NT2/D1 (cell line): ENCODE data around the gene MRTO4.
"Not testable (repeated sequence)": the region's sequence is repeated elsewhere in the genome, so short reads cannot be mapped to it uniquely, and the experiment has no call there.

ENCODE experiments used
- DNase-seq: peaks from one replicate; pipeline ENCODE4 v3.0.0-alpha.2; 2011; ENCODE audit warnings: low read depth, low spot score
- H3K27me3 ChIP-seq: 2 replicates; pipeline ENCODE4 v1.6.0; 2011; ENCODE audit warnings: mild to moderate bottlenecking; ENCODE audit not compliant: insufficient read length, insufficient read depth
- H3K36me3 ChIP-seq: 2 replicates; pipeline ENCODE4 v1.6.1; 2011; ENCODE audit warnings: mild to moderate bottlenecking, low read length, mixed read lengths; ENCODE audit not compliant: insufficient read depth, insufficient read length
- H3K4me1 ChIP-seq: 2 replicates; pipeline ENCODE4 v1.5.1; 2011; ENCODE audit not compliant: insufficient read depth, insufficient read length
- H3K4me3 ChIP-seq: 2 replicates; pipeline ENCODE4 v1.5.1; 2011; ENCODE audit warnings: low read depth; ENCODE audit not compliant: insufficient read length
- H3K9ac ChIP-seq: 2 replicates; pipeline ENCODE4 v1.6.0; 2011; ENCODE audit warnings: low read depth; ENCODE audit not compliant: insufficient read length
- H3K9me3 ChIP-seq: 2 replicates; pipeline ENCODE4 v1.5.1; 2011; ENCODE audit warnings: mild to moderate bottlenecking, low read length; ENCODE audit not compliant: insufficient read depth
- SUZ12 ChIP-seq: IDR thresholded peaks from 2 replicates; pipeline ENCODE4 v1.6.1; 2011; ENCODE audit not compliant: insufficient read length, insufficient read depth; ENCODE audit errors: extremely low read depth
- YY1 ChIP-seq: IDR thresholded peaks from 2 replicates; pipeline ENCODE4 v1.6.1; 2011; ENCODE audit not compliant: insufficient read length, insufficient read depth
- ZNF274 ChIP-seq: IDR thresholded peaks from 2 replicates; pipeline ENCODE4 v1.6.1; 2011; ENCODE audit warnings: mild to moderate bottlenecking, low read depth, low read length

Gene MRTO4

DNA sequence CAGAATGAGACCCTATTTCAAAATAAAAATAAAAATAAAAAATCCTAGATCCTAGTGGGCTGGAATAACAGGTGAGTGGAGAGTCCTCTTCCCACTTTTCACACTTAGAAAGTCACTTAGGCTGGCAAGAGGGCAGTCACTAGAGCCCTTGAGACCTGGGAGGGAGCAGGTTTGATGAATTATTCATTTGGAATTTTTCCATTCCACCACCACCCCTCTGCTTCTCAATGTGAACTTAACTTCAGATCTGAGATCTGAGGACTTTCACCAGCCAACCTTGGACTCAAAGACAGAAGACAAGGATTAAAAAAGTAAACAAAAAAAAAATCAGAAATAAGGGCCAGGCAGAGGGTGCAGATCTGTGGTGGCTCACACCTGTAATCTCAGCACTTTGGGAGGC is 20.5 kb downstream of the MRTO4 start:
- TF ChIP-seq YY1 (no peak), SUZ12 (no peak), ZNF274 (no peak)
- no peak overlapping the region for H3K4me3 ChIP-seq
- H3K9me3 ChIP-seq: no peaks in the 10 kb centered on the region
- DNase-seq: no peak
- no peaks in the 10 kb centered on the region for H3K27me3 ChIP-seq
- H3K9ac ChIP-seq: no peak overlapping the region
- H3K36me3 ChIP-seq: no peaks in the 10 kb centered on the region
- H3K4me1 ChIP-seq: no peaks in the 10 kb centered on the region

- Histone ChIP-seq H3K36me3 (no peaks in the 10 kb centered on the region), H3K27me3 (no peaks in the 10 kb centered on the region), H3K4me3 (no peak overlapping the region), H3K4me1 (no peaks in the 10 kb centered on the region), H3K9me3 (no peaks in the 10 kb centered on the region), H3K9ac (no peak overlapping the region)
- no peak for DNase-seq
- TF ChIP-seq SUZ12 (no peak), ZNF274 (no peak), YY1 (no peak)
These were observed 21.7 kb downstream of the MRTO4 start for GRCh38 chr1:19273106-19273843.

- not testable (repeated sequence) for DNase-seq, H3K9me3 ChIP-seq, H3K36me3 ChIP-seq, H3K4me1 ChIP-seq, H3K9ac ChIP-seq, H3K27me3 ChIP-seq, H3K4me3 ChIP-seq
These were observed 22.4 kb downstream of the MRTO4 start for GRCh38 chr1:19273844-19274531.

DNA sequence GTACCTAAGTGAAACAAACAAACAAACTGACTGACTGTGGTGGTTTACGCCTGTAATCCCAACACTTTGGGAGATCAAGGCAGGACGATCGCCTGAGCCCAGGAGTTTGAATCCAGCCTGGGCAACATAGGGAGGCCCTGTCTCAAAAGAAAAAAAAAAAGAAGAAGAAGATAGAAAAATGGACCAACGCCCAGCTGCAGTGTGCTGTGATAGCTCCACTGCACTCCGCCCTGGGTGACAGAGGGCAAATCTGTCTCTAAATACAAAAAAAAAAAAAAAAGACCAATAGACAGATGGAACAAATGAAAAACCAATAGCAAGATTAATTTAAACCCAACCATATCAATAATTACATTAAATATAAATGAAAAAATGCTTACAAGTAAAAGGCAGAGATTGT is 23.0 kb downstream of the MRTO4 start:
- H3K4me1 ChIP-seq: no peaks in the 10 kb centered on the region
- H3K4me3 ChIP-seq: no peak overlapping the region

DNA sequence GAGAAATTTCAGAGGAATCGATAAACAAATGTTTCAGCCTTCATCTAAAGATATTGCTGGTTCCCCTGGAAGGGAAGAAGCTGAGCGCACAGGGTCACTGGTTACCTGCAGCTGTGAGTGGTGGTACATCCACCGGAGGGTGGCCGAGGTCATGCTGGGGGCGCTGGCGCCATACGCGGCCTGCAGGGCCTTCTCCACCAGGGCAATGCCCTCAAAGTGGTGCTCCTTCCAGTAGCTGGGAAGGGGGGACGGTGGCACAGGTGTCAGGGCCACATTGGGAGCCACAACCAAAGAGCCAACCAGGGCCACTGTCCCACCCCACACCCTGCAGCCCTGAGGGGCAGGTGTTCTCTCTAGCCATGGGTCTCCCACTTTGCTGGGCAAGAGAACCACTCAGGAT is 32.3 kb downstream of the MRTO4 start:
- no peak overlapping the region for H3K4me3 ChIP-seq
- no peaks in the 10 kb centered on the region for H3K4me1 ChIP-seq
- H3K36me3 ChIP-seq: no peaks in the 10 kb centered on the region
- TF ChIP-seq SUZ12 (no peak), YY1 (no peak), ZNF274 (no peak)
- H3K9me3 ChIP-seq: no peaks in the 10 kb centered on the region
- DNase-seq: no peak
- no peak overlapping the region for H3K9ac ChIP-seq
- no peaks in the 10 kb centered on the region for H3K27me3 ChIP-seq

More for the DNA sequence above, 23.0 kb downstream of the MRTO4 start:
- no peak overlapping the region for H3K9ac ChIP-seq
- no peaks in the 10 kb centered on the region for H3K27me3 ChIP-seq
- no peak for DNase-seq
- TF ChIP-seq ZNF274 (no peak), YY1 (no peak), SUZ12 (no peak)
- H3K9me3 ChIP-seq: no peaks in the 10 kb centered on the region
- H3K36me3 ChIP-seq: no peaks in the 10 kb centered on the region

DNA sequence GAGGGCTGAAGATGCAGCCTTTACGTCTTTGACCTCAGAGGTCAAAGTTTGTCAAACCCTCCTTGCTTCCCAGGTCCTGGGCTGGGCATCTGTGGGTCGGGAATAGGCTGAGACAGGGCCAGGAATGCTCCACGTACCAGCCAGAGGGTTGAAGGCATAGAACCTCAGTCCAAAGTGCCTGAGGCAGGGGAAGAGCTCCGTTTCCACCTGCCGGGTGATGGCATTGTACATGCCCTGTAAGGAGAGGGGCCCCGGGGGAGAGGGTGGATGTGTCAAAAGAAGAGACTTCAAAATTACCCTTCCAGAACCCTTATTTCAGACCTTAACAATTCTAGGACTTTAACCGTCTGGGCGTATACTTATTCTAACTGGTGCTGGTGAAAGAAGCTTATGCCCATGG is 33.3 kb downstream of the MRTO4 start:
- DNase-seq: no peak
- Histone ChIP-seq H3K4me3 (no peak overlapping the region), H3K9me3 (no peaks in the 10 kb centered on the region), H3K27me3 (no peaks in the 10 kb centered on the region), H3K36me3 (no peaks in the 10 kb centered on the region), H3K9ac (no peak overlapping the region), H3K4me1 (no peaks in the 10 kb centered on the region)
- TF ChIP-seq YY1: no peak
- no peak for TF ChIP-seq SUZ12
- TF ChIP-seq ZNF274: no peak

GRCh38 chr1:19285366-19285765 is 33.8 kb downstream of the MRTO4 start:
- not testable (repeated sequence) for DNase-seq, H3K4me1 ChIP-seq, H3K27me3 ChIP-seq, H3K9ac ChIP-seq, H3K36me3 ChIP-seq, H3K9me3 ChIP-seq, H3K4me3 ChIP-seq

DNA sequence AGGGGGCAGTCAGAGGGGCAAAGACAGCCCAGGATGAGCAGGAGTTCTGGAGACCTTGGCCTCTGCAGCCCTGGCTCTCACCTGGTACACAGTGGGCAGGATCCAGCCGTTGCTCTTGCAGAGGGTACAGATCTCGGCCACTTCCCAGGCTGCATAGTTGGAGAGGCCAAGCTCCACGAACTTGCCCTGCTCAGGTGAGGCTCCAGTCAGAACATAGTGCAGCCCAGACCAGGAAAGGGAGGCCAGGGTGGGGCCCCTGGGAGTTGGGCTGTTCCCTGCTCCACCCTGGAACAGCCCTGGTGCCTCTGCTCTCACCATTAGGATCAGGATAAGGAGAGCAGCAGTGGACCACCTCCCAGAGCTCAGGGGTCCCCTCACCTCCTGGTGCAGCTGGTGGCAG is 34.2 kb downstream of the MRTO4 start:
- H3K36me3 ChIP-seq, H3K4me1 ChIP-seq, H3K9me3 ChIP-seq, H3K9ac ChIP-seq, H3K4me3 ChIP-seq, H3K27me3 ChIP-seq, DNase-seq: not testable (repeated sequence)
